Measurements from ENCODE around the gene C1QTNF8. TPM values are rescaled to one million over a fixed set of nuclear protein-coding genes. Genes with fewer than 3 reads are reported as not detected.
A peak's percentile ranks its signal among the peaks of the same experiment; 100 is the strongest.

C1QTNF8 gene
- total and polyA plus RNA-seq, 2 of the 13 experiments (the other 11 are each of a cell fraction or from before 2014, with no cell fraction given): 0.09 TPM; not detected in 1

GRCh38 chr16:1082266-1082951 lies 13.6 kb downstream of the C1QTNF8 start (continued):
- TF ChIP-seq AFF4 (CRISPR knock-in tag; IDR thresholded peaks at IDR 0.05): peak; percentile 85; the same call in 1 of the 2 replicates
- TF ChIP-seq SRSF1 (optimal IDR thresholded peaks at IDR 0.05; ENCODE audit: low read depth, low read length): no peak
- TF ChIP-seq MAFF (IDR thresholded peaks at IDR 0.05; ENCODE audit: low read depth, low read length): no peak
- peak; percentile 93 for TF ChIP-seq RXRB (CRISPR knock-in tag; IDR thresholded peaks at IDR 0.05; ENCODE audit: borderline replicate concordance)
- no peak for TF ChIP-seq ZFP36 (IDR thresholded peaks at IDR 0.05; ENCODE audit: borderline replicate concordance, low read depth, low read length, partially characterized antibody)
- peak; percentile 81 for TF ChIP-seq CSRNP1 (CRISPR knock-in tag; IDR thresholded peaks at IDR 0.05)
- TF ChIP-seq MIER3 (CRISPR knock-in tag; IDR thresholded peaks at IDR 0.05; ENCODE audit: borderline replicate concordance): peak; percentile 94
- TF ChIP-seq FIP1L1 (IDR thresholded peaks at IDR 0.05; ENCODE audit: borderline replicate concordance, insufficient read depth, low read depth, low read length): no peak
- TF ChIP-seq AGO2 (optimal IDR thresholded peaks at IDR 0.05; ENCODE audit: low read depth, low read length): no peak
- no peak for TF ChIP-seq HCFC1 (IDR thresholded peaks at IDR 0.05; ENCODE audit: low read depth, low read length)
- TF ChIP-seq POGZ (CRISPR knock-in tag; IDR thresholded peaks at IDR 0.05): peak; percentile 71
- TF ChIP-seq SPEN (CRISPR knock-in tag; IDR thresholded peaks at IDR 0.05; ENCODE audit: low read depth): peak; percentile 97
- peak; percentile 63; the same call in 1 of the 2 replicates for TF ChIP-seq ZNF770 (CRISPR knock-in tag; IDR thresholded peaks at IDR 0.05)
- peak; percentile 96 for TF ChIP-seq ZNF616 (CRISPR knock-in tag; IDR thresholded peaks at IDR 0.05; ENCODE audit: low read depth)
- TF ChIP-seq ZSCAN22 (CRISPR knock-in tag; IDR thresholded peaks at IDR 0.05): peak; percentile 77; the same call in 1 of the 2 replicates
- TF ChIP-seq ZNF263 (CRISPR knock-in tag; IDR thresholded peaks at IDR 0.05): peak; percentile 66; the same call in 1 of the 2 replicates
- peak in 1 of 2 experiments; percentile 84; a peak in 2 of 4 replicates for TF ChIP-seq KLF16 (CRISPR knock-in tag; IDR thresholded peaks at IDR 0.05)
- no peak; the same call in 1 of the 2 replicates for TF ChIP-seq ZNF619 (CRISPR knock-in tag; IDR thresholded peaks at IDR 0.05)
- TF ChIP-seq ZNF879 (CRISPR knock-in tag; IDR thresholded peaks at IDR 0.05): peak; percentile 96
- peak; percentile 14; the same call in 1 of the 2 replicates for TF ChIP-seq STAG1 (CRISPR knock-in tag; IDR thresholded peaks at IDR 0.05)
